ENCODE data around the gene EHMT2. TPM values are rescaled to one million over a fixed set of nuclear protein-coding genes. Genes with fewer than 3 reads are reported as not detected.

Gene EHMT2
- total and polyA plus RNA-seq, 2 of the 13 experiments (the other 11 are each of a cell fraction or from before 2014, with no cell fraction given): 55.2 to 69.2 TPM

GRCh38 chr6:31946370-31946885, 48.9 kb upstream of the EHMT2 start (continued):
- TF ChIP-seq ZBTB33 (CRISPR knock-in tag; IDR thresholded peaks at IDR 0.05) (no peak), ZNF276 (CRISPR knock-in tag; IDR thresholded peaks at IDR 0.05; ENCODE audit: low read depth) (0 out of 2 replicates have a peak, but pooled peaks have one; percentile 48), ZNF33A (CRISPR knock-in tag; IDR thresholded peaks at IDR 0.05; ENCODE audit: borderline replicate concordance) (no peak), ATF5 (CRISPR knock-in tag; IDR thresholded peaks at IDR 0.05; ENCODE audit: low read depth) (no peak), EP300 (IDR thresholded peaks at IDR 0.05; ENCODE audit: low read depth in 2 of 2, low read length in 2 of 2) (no peak), EP300 (CRISPR knock-in tag; IDR thresholded peaks at IDR 0.05; ENCODE audit: borderline replicate concordance) (no peak), KLF9 (CRISPR knock-in tag; IDR thresholded peaks at IDR 0.05; ENCODE audit: low read depth) (no peak), ZNF570 (CRISPR knock-in tag; IDR thresholded peaks at IDR 0.05; ENCODE audit: borderline replicate concordance) (no peak), TFDP2 (CRISPR knock-in tag; IDR thresholded peaks at IDR 0.05) (peak; percentile 9; the same call in 1 of the 2 replicates), JARID2 (CRISPR knock-in tag; IDR thresholded peaks at IDR 0.05; ENCODE audit: insufficient replicate concordance) (no peak), ZNF792 (CRISPR knock-in tag; IDR thresholded peaks at IDR 0.05) (0 out of 2 replicates have a peak, but pooled peaks have one; percentile 19), ZNF75D (CRISPR knock-in tag; IDR thresholded peaks at IDR 0.05; ENCODE audit: borderline replicate concordance) (no peak), GRHL1 (CRISPR knock-in tag; conservative IDR thresholded peaks at IDR 0.05) (no peak), ZC3H13 (CRISPR knock-in tag; IDR thresholded peaks at IDR 0.05) (no peak), ZBTB38 (CRISPR knock-in tag; IDR thresholded peaks at IDR 0.05) (no peak), ZNF619 (CRISPR knock-in tag; IDR thresholded peaks at IDR 0.05) (no peak; the same call in 1 of the 2 replicates), TSC22D2 (CRISPR knock-in tag; IDR thresholded peaks at IDR 0.05; ENCODE audit: borderline replicate concordance) (no peak), TCF12 (IDR thresholded peaks at IDR 0.05) (no peak), TCF12 (CRISPR knock-in tag; IDR thresholded peaks at IDR 0.05) (no peak), ZNF317 (CRISPR knock-in tag; IDR thresholded peaks at IDR 0.05) (peak; percentile 56; the same call in 1 of the 2 replicates), E2F2 (CRISPR knock-in tag; IDR thresholded peaks at IDR 0.05; ENCODE audit: borderline replicate concordance) (no peak), ZNF615 (CRISPR knock-in tag; IDR thresholded peaks at IDR 0.05; ENCODE audit: borderline replicate concordance) (no peak)

Data from HepG2 (cell line).